ENCODE measurements around the gene NCOA6. TPM values are rescaled to one million over a fixed set of nuclear protein-coding genes. Genes with fewer than 3 reads are reported as not detected.

NCOA6 gene
- total RNA-seq, 4 donors from 2014 or later = 11.6 to 21.8 (median 18.1) TPM

- no peaks in the 10 kb centered on the region for H3K9me3 ChIP-seq
- DNase-seq = peak; percentile 40
- no peak for TF ChIP-seq CTCF (IDR thresholded peaks at IDR 0.05)
- TF ChIP-seq POLR2A (IDR thresholded peaks at IDR 0.05) = peak in 1 of 4 donors; percentile 42
- intact Hi-C loops (cut with DNase I) = loop anchor here (5.0 kb wide), 1 partner anchor 127 kb away; no protein-coding TSS in a partner anchor
- peaks cover 11 to 68% (median 20%) of the 10 kb centered on the region in 3 donors for H3K4me1 ChIP-seq
- 0% methylated on average over 7 to 11 of the region's 64 CpGs for WGBS, 2 donors
- H3K4me3 ChIP-seq = peak overlapping the region; percentile 47 to 88 (median 76)
- peaks cover 0 to 38% (median 0%) of the 10 kb centered on the region in 3 donors for H3K36me3 ChIP-seq
- H3K27me3 ChIP-seq = no peaks in the 10 kb centered on the region
- H3K27ac ChIP-seq = peak overlapping the region; percentile 83 to 96 (median 90)
Observed at GRCh38 chr20:34709044-34709830, 116.2 kb downstream of the NCOA6 start.

GRCh38 chr20:34708621-34709043, 116.8 kb downstream of the NCOA6 start:
- peak overlapping the region; percentile 47 to 88 (median 76) for H3K4me3 ChIP-seq
- intact Hi-C loops (cut with DNase I) = loop anchor here (5.0 kb wide), 1 partner anchor 126 kb away; no protein-coding TSS in a partner anchor
- peak overlapping the region; percentile 83 to 96 (median 90) for H3K27ac ChIP-seq
- peaks cover 13 to 66% (median 20%) of the 10 kb centered on the region in 3 donors for H3K4me1 ChIP-seq
- H3K27me3 ChIP-seq = no peaks in the 10 kb centered on the region
- DNase-seq = no peak
- H3K36me3 ChIP-seq = peaks cover 0 to 32% (median 0%) of the 10 kb centered on the region in 3 donors
- TF ChIP-seq CTCF (IDR thresholded peaks at IDR 0.05) = peak in 4 of 6 experiments; percentile 28 to 57 (median 36)
- no peak for TF ChIP-seq POLR2A (IDR thresholded peaks at IDR 0.05)
- no peaks in the 10 kb centered on the region for H3K9me3 ChIP-seq
- 0 to 2% methylated on average over 4 to 7 of the region's 22 CpGs for WGBS, 2 donors

GRCh38 chr20:34706912-34707784, 118.3 kb downstream of the NCOA6 start:
- H3K4me3 ChIP-seq = no peak overlapping the region

GRCh38 chr20:34706302-34706875, 119.1 kb downstream of the NCOA6 start:
- 83 to 92% methylated on average over 1 of the region's 1 CpG for WGBS, 2 donors
- H3K27ac ChIP-seq = peak overlapping the region in 3 of 4 donors; percentile 93 to 100 (median 99)
- no peak for DNase-seq
- no peaks in the 10 kb centered on the region for H3K9me3 ChIP-seq
- H3K36me3 ChIP-seq = peaks cover 0 to 12% (median 0%) of the 10 kb centered on the region in 3 donors
- intact Hi-C loops (cut with DNase I) = loop anchor here (5.0 kb wide), 1 partner anchor 124 kb away; no protein-coding TSS in a partner anchor
- TF ChIP-seq CTCF (IDR thresholded peaks at IDR 0.05) = no peak
- no peak for TF ChIP-seq POLR2A (IDR thresholded peaks at IDR 0.05)
- peaks cover 16 to 72% (median 26%) of the 10 kb centered on the region in 3 donors for H3K4me1 ChIP-seq
- H3K4me3 ChIP-seq = peak overlapping the region in 1 of 4 donors; percentile 89
- no peaks in the 10 kb centered on the region for H3K27me3 ChIP-seq

More at GRCh38 chr20:34706912-34707784, 118.3 kb downstream of the NCOA6 start:
- no peak for DNase-seq
- H3K4me1 ChIP-seq = peaks cover 16 to 72% (median 26%) of the 10 kb centered on the region in 3 donors
- intact Hi-C loops (cut with DNase I) = loop anchor here (5.0 kb wide), 1 partner anchor 125 kb away; no protein-coding TSS in a partner anchor
- TF ChIP-seq CTCF (IDR thresholded peaks at IDR 0.05) (no peak), POLR2A (IDR thresholded peaks at IDR 0.05) (no peak)
- WGBS, 2 donors = 75 to 80% methylated on average over 3 of the region's 3 CpGs
- no peaks in the 10 kb centered on the region for H3K9me3 ChIP-seq
- peaks cover 0 to 17% (median 0%) of the 10 kb centered on the region in 3 donors for H3K36me3 ChIP-seq
- H3K27me3 ChIP-seq = no peaks in the 10 kb centered on the region
- peak overlapping the region in 3 of 4 donors; percentile 3 to 100 (median 93) for H3K27ac ChIP-seq

Data from esophagus squamous epithelium (tissue), 5 donors.